HG03025 (cell line): ENCODE data around the gene TBL3.

ENCODE experiments used
- ATAC-seq: cut with Tn5 transposase; IDR thresholded peaks from one replicate; pipeline ENCODE4 v1.9.1; 2021; ENCODE audit warnings: mild to moderate bottlenecking, moderate library complexity; ENCODE audit not compliant: unreplicated experiment, low FRiP score

TBL3 gene

GRCh38 chr16:1963806-1964505 lies 7.9 kb upstream of the TBL3 start:
- no peak for ATAC-seq

DNA sequence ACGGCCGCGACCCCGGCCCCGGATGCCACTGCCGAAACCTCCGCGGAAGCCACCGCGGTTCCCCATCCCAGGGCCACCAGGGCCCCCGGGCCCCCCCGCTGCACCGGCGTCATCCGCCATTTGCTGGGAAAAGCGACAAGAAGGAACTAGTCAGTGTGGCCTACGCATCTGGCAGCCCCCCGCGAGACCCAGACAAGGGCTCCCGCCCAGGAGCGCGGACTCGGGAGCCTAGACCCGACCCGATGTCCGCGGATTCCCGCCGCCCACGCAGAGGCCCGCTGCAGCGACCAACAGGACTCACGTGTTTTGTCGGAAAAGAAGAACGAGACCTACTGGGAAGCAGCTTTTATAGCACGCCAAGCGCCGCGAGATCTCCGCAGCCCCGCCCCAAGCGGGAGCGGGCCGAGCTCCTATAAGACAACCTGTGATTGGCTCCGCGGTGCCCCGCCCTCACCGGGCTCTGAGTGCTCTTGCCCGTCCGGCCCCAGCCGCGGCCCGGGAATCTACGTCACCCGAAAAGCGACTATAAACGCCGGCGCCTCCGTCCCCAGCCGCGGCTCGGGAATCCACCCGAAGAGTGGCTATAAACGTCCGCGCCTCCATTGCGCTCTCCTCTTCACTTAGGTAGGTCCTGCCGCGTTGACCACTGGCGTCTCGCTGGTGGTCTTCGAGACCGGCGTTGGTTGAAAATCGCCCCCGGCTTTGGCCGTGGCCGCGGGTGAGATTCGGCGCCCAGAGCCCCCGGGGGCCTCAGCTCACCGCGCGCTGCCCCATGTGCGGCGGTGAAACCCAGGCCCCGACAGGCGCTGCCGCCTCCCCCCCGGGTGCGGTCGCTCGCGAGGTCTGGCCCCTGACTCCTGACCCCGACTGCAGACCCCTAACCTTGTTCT lies 7.1 kb upstream of the TBL3 start, which contains the start of gene RPS2:
Gene RPS2, minus strand, starts transcription at position 321 of the 890 bp plus-strand sequence. Its CDS starts 201 bp downstream, at position 120.
- peak; percentile 67 for ATAC-seq

DNA sequence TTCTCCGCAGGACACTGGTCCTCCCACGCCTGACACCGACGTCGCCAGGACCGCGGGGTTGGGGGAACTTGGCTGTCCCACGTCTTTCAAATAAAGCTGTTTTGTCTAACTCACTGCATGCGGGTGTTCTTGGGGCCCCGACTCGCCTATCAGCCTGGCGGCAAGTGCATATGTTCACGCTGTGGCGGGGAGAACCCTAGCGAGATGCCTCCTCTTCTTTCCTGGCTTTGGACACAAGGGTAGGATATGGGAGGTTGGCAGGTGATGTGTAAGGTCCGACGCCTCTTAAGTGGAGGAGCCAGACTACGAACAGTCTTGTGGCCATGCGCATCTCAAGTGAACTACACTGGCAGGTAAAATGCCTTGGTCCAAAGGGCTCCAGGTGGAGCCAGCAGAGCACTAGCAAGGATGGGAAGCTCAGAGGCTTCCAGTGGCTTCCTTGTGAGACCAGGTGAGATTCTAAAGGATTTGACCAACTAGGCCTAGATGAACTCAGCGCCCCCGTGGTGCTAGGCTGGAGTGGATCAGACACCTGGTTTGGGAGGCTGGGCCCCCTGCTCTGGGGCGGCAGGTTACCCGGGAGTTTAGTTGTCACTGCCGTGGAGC lies 6.4 kb upstream of the TBL3 start:
- no peak for ATAC-seq

- no peak for ATAC-seq
Observed at GRCh38 chr16:1966460-1966859, 5.4 kb upstream of the TBL3 start, which contains the start of gene RNF151. Gene RNF151 (plus strand): TSS chr16:1966856. CDS start chr16:1966882, 26 bp downstream.

DNA sequence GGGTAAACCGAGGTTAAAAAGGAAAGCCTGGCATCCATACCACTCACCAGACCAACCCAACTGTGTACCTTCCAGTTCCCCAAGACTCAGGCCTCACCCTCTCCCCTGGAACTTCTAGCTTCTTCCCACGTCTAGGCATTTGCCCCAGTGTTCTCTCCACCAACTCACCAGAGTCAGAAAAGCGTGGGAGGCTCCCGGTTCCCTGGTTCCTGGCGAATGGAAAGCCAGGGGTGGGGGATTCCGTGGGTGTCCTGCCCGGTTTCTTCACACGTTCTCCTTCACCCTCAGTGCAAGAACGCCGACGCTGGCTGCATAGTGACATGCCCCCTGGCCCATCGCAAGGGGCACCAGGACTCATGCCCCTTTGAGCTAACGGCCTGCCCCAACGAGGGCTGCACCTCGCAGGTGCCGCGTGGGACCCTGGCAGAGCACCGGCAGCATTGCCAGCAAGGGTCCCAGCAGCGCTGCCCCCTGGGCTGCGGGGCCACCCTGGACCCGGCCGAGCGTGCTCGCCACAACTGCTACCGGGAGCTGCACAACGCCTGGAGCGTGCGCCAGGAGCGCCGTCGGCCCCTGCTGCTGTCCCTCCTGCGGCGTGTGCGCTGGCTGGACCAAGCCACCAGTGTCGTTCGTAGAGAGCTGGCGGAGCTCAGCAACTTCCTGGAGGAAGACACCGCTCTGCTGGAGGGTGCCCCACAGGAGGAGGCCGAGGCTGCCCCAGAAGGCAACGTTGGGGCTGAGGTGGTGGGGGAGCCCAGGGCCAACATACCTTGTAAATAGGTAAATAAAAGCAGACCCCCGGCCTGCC lies 3.5 kb upstream of the TBL3 start:
- no peak for ATAC-seq

GRCh38 chr16:1972490-1972877 lies 631 bp downstream of the TBL3 start:
- ATAC-seq = no peak

GRCh38 chr16:1973461-1974156 lies 1.8 kb downstream of the TBL3 start:
- ATAC-seq = no peak

GRCh38 chr16:1974157-1975070 lies 2.6 kb downstream of the TBL3 start:
- ATAC-seq = no peak

- ATAC-seq = no peak
Observed at GRCh38 chr16:1975432-1976215, 3.8 kb downstream of the TBL3 start.

- no peak for ATAC-seq
Observed at GRCh38 chr16:1976216-1976520, 4.3 kb downstream of the TBL3 start.

DNA sequence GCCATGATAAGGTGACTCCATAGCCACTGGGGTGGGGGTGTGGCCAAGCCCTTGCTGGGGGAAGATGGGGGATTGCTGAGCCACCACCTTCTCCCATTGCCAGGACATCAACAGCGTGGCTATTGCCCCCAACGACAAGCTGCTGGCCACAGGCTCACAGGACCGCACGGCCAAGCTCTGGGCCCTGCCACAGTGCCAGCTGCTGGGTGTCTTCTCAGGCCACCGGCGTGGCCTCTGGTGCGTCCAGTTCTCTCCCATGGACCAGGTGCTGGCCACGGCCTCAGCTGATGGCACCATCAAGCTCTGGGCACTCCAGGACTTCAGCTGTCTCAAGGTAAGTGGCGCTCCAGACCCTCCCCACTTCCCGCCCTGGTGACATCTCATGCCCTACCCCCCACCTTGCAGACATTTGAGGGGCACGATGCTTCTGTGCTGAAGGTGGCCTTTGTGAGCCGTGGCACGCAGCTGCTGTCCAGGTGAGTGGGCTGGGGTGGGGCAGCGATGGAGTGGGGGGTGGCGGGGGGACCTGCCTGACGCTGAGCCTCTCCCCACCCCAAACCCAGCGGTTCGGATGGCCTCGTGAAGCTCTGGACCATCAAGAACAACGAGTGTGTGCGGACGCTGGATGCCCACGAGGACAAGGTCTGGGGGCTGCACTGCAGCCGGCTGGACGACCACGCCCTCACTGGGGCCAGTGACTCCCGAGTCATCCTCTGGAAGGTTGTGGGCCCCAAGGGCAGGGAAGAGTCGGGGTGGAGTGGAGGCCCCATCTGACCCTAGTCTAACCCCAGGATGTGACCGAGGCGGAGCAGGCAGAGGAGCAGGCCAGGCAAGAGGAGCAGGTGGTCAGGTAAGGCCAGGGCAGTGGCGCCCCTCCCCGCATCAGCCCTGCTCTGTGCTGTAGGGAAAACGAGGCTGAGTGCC lies 5.4 kb downstream of the TBL3 start:
- ATAC-seq = no peak

DNA sequence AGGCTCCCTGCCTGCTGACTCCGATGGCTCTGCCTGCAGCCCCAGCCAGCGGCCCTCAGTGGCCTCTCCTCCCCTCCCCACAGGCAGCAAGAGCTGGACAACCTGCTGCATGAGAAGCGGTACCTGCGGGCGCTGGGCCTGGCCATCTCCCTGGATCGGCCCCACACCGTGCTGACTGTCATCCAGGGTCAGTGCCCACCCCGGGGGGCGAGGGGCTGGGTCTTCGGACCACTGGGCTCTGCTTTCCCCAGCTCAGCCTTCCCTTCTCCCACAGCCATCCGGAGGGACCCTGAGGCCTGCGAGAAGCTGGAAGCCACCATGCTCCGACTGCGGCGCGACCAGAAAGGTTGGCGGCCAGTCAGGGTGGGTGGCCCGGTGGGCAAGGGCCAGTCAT lies 6.0 kb downstream of the TBL3 start:
- ATAC-seq = no peak

DNA sequence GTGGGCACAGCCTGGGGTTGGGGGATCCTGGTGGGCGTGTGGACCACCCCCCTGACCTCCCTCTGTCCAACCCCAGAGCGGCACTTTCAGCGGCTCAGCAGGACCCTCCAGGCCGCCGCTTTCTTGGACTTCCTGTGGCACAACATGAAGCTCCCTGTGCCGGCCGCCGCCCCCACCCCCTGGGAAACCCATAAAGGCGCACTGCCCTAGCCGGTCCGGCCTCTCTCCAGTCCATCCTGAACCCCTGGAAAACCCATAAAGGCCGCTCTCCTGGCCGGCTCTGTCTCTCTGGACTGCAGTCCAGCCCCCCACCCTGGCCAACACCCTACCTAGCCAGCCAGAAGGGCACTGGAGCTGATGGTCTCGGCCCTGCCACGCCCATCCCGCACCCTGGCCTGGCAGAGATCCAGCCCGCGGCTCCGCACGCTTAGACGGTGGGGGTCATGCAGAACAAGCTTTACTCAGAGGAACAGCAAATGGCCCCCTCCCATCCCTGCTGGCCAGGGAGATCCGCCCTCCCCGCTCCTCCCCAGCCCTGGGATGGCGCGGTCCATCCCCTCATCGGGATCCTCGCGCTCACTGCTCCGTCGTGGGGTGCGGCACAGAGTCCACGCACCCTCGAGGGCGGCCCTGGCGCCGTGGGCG lies 6.7 kb downstream of the TBL3 start:
- no peak for ATAC-seq

- ATAC-seq = no peak
Observed at GRCh38 chr16:1979271-1980029, 7.6 kb downstream of the TBL3 start.

- ATAC-seq = no peak
Observed at GRCh38 chr16:1980030-1980769, 8.3 kb downstream of the TBL3 start.
